ENCODE measurements around the gene PGAP3.

PGAP3 gene

DNA sequence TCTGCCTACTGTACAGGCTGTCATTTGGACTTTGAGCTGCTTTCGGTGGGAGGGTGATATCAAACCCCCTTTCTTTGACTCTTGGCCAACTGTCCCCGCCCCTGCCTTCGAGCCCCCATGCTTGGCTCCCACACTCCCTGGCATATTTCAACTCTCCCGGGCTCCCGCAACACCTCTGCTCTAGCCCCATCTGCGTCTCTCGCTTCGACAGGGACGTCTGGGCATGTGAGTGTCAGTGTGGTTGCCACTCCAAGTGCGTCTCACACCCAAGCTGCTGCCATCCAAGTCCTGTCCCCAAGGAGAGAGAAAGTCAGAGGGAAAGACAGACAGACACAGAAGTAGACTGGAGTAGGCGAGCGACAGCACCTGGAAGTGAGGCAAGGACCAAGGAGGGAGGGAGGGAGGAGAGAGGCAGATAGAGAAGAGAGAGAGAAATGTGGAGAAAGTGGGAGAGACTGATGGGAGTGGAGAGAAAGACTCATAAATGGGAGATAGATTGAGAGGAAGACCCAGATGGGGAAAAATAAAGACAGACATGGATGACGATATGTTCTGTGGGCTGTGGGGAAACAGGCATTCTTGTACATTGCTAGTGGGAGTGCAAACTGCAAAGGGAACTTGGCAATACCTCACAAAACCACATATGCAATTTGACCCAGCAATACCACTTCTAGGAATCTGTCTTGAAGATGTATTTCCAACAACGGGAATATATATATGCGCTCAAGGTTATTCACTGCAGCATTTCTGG, 39.1 kb downstream of the PGAP3 start:
- TF ChIP-seq, protein P1, sequence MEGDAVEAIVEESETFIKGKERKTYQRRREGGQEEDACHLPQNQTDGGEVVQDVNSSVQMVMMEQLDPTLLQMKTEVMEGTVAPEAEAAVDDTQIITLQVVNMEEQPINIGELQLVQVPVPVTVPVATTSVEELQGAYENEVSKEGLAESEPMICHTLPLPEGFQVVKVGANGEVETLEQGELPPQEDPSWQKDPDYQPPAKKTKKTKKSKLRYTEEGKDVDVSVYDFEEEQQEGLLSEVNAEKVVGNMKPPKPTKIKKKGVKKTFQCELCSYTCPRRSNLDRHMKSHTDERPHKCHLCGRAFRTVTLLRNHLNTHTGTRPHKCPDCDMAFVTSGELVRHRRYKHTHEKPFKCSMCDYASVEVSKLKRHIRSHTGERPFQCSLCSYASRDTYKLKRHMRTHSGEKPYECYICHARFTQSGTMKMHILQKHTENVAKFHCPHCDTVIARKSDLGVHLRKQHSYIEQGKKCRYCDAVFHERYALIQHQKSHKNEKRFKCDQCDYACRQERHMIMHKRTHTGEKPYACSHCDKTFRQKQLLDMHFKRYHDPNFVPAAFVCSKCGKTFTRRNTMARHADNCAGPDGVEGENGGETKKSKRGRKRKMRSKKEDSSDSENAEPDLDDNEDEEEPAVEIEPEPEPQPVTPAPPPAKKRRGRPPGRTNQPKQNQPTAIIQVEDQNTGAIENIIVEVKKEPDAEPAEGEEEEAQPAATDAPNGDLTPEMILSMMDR (IDR thresholded peaks at IDR 0.05), result no peak

DNA sequence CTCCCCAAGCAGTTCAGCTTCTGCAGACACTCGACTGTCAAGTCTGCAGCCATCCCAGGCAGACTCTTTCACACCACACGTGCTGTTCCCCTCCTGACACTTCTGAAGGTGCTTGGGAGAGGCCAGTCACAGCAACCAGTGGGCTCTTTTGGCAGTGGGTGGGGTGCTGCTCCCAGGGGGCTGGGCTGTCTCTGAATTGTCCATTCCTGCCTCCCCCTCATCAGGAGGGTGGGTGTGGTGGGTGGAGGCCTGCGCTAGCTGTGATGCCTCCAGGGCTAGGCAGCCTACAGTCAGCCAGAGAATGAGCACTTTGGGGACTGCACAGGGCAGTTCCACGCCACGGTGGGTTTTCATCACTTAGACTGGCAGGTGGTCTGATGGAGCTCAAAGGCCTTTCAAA, 40.6 kb downstream of the PGAP3 start:
- TF ChIP-seq, protein P1 (IDR thresholded peaks at IDR 0.05), result no peak

DNA sequence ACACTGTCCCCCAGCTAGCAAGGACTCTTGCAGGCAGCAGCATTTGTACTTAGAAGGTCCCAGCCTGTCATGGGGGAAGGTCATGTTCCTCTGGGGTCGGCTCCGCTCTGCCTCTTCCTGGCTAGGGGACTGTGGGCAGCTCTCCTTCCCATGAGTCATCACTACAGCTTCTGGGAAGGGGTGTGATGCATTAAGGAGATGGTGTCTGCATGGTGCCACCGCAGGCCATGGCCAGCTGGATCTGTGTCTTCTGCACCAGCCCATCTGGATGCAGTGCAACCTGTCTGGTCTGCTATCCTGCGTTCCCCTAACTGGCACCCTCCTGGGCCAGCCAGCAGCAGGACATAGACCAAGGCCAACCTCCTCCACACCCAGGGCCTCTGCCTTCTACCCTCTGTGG, 44.6 kb downstream of the PGAP3 start:
- TF ChIP-seq, protein P1 (IDR thresholded peaks at IDR 0.05), result no peak

DNA sequence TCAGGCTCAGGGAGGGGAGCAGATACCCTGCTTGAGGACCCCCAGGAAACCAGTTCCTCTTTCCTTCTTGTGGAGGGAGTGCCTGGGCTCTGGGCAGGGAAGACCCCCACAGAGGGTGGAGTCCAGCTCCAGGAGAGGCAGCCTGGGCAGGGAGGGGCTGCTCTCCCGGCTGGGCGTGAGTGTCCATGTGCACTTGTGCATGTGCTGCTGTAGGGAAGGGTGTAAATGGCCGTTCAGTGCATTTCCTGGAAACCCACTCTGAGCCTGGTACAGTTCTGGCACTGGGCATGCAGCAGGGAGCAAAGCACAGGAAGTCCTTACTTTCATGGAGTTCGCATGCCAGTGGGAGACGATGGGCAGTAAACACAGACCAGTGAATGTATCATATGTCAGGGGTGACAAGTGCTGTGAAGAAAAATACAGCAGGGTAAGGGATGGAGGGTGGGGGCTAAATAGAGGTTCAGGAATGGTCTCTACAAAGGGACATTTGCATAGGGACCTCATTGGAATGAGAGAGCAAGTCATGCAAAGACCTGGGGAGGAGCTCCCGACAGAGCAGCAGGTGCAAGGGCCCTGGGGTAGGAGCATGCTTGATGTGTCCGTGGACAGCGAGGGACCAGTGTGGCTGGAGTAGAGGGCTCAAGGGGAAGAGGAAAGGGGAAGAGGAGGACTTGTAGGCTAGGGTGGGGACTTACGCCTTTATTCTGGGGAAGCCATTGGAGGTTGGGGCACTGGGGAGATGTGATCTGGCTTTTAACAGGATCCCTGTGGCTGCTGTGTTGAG, 45.4 kb downstream of the PGAP3 start:
- TF ChIP-seq, protein P1 (IDR thresholded peaks at IDR 0.05), result no peak

DNA sequence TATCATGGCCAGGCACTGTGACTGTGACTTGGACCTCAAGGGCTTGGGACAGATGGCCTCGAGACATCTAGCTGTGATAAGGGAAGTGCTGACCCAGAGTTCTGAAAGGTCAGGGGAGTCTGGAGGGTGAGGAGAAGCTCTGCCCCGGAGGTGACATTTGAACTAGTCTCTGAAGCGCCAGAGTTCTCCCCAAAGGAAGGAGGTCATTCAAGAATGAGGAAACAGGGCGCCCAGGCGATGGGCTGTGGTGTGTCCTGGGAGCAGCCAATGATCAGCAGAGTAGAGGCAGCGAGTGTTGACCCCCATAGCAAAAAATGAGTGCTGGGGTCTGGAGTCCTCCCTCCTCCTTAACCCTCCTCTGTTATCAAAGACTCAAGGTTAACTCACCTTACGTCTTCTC, 46.0 kb downstream of the PGAP3 start:
- TF ChIP-seq, protein P1 (IDR thresholded peaks at IDR 0.05), result no peak

DNA sequence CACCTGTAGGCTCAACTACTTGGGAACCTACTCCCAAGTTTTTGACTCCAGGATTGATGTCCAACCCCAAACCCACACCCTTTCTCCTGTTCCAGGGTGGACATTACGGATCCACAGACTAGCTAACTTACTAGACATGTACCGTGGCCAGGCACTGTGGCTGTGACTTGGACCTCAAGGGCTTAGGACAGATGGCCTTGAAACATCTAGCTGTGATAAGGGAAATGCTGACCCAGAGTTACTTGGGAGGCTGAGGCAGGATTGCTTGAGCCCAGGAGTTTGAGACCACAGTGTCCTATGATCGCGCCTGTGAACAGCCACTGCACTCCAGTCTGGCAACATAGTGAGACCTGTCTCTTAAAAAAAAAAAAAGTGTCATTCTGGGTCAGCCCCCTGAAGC, 46.8 kb downstream of the PGAP3 start:
- TF ChIP-seq, protein P1 (IDR thresholded peaks at IDR 0.05), result no peak

DNA sequence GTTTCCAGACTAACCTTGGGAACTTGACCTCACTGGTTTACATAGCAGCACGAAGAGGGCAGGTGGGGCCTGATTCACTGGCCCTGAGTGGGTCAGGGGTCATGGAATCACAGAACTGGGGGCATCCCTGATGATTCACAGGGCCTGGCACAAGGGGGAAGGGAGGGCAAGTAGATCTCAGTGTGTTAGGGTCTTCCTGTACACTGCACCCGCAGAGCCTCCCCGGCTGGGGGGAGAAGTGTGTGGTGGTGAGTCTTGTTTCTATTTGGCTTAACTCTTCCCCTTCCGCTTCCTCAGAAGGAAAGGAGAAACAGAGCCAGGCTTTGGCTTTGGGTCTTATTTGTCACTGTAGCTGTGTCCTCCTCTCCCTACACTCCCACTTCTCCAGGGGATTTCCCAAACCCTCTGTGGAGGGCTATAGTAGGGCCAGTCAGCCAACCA, 47.2 kb downstream of the PGAP3 start:
- TF ChIP-seq, protein P1 (IDR thresholded peaks at IDR 0.05), result no peak
